Lower leg skin (tissue), 4 donors: ENCODE measurements around the gene HDAC4. TPM values are rescaled to one million over a fixed set of nuclear protein-coding genes. Genes with fewer than 3 reads are reported as not detected.

Experiments
- DNase-seq, 2 donors: peaks; one replicate each; pipeline ENCODE4 v3.0.0-alpha.2; 2019; ENCODE audit warnings: low spot score in 2 of 2
- H3K4me3 ChIP-seq: fragments of 200-600 bp; sonication (generic); 2 replicates; pipeline ENCODE4 v1.5.1; 2017; ENCODE audit warnings: mild to moderate bottlenecking, low read depth; ENCODE audit not compliant: poor library complexity, severe bottlenecking
- CTCF ChIP-seq, 3 donors: fragments of 450-650 bp; IDR thresholded peaks; one replicate each; pipeline ENCODE4 v1.5.1; 2016; ENCODE audit warnings: antibody characterized with exemption in 3 of 3, mild to moderate bottlenecking in 3 of 3, moderate library complexity in 2 of 3
- POLR2A ChIP-seq, 2 donors: fragments of 450-650 bp; IDR thresholded peaks; one replicate each; pipeline ENCODE4 v1.6.1; 2016 to 2017; ENCODE audit warnings: antibody characterized with exemption in 2 of 2, mild to moderate bottlenecking in 1 of 2, moderate library complexity in 1 of 2
- WGBS, 2 donors: methylation state at CpG; one replicate each; pipeline ENCODE4 v1.1.5; 2018; 5-methylcytosine and 5-hydroxymethylcytosine counted together
- intact Hi-C: fragments of 100-400 bp; cut with DNase I; formaldehyde crosslinking; loops from one replicate; pipeline ENCODE4 v1.15.0; 2023; ENCODE audit warnings: low total_unique reads
- total RNA-seq, 4 donors: library from RNA; depleted of rRNA; stranded (reverse); fragments of >200 nt; gene quantifications; one replicate each; pipeline ENCODE4 v1.1.0, GENCODE V29; 2016

HDAC4 gene
- total RNA-seq, 4 donors from 2014 or later, result 27.4 to 85.5 (median 57.9) TPM

DNA sequence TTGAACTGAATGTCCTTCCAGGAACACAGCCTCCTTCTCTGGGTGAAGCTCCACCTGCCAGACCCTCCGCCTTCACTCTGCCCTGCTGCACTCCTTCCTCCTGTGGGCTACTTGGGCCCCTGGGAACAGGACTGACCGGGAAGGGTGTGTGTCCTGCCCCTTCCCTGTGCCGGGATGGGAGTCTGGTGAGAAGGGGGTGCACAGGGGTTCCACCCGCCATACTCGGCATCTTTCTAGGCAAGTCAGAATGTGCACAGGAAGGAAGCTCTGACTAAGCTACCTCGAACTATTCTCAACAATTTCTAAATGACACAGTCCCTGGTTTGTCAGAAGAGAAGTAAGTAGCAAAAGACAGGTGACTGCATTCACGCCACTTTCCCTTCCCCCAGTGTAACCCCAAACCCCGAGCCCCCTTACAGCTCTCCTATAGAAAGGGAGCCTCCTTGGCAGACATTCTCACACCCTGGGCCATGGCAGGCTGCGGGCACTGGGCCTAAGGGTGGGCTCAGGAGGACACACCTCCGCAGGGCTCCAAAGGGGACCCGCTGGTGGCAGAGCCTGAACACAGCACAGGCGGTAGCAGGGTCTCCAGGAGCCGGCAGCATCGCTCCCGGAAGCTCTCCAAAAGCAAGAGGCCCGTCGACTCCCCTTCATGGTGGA lies 184.1 kb downstream of the HDAC4 start:
- no peak overlapping the region for H3K4me3 ChIP-seq
- 79 to 84% methylated on average over 15 to 17 of the region's 17 CpGs for WGBS, 2 donors
- no peak for TF ChIP-seq POLR2A (IDR thresholded peaks at IDR 0.05)
- no peak for TF ChIP-seq CTCF (IDR thresholded peaks at IDR 0.05)
- intact Hi-C loops, result no loop called here
- DNase-seq, result no peak

GRCh38 chr2:239215988-239216613 lies 184.7 kb downstream of the HDAC4 start:
- TF ChIP-seq POLR2A (IDR thresholded peaks at IDR 0.05) (no peak), CTCF (IDR thresholded peaks at IDR 0.05) (no peak)
- 77 to 87% methylated on average over 7 of the region's 7 CpGs for WGBS, 2 donors
- intact Hi-C loops, result no loop called here
- H3K4me3 ChIP-seq, result no peak overlapping the region
- no peak for DNase-seq

DNA sequence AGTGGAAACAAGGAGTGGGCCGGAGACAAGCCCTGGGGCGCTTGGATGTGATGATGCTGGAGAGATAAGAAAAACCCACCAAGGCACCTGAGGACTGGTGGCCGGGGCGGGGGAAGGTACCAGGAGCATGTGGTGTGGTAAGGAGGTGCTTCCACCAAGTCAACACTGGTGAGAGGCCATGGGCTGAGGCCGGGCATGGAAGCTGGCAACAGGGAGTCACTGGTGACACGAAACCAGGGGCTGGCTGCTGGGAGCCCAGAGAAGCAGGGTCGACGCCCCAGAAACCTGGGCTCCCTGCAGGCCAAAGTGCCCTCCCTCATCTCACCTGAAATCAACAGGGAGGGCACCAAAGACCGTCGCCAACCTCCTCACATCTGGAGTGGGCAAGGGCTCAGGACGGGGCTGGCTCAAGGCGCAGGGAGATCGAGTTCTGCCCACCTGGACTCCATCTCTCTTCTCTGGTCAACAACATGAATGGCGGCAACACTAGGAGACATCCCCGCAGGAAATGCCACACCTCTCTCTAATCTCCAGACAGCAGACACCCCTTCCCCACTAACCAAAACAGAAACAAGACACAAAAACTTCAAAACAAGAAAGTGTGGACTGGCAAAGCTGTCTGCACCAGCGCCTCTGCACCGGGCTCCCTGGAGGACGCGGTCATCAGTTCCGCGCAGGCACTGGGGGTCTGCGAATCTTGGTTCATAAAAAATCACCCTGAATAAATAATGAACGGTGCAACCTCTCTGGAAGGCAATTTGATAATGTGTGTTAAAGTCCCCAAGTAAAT lies 185.5 kb downstream of the HDAC4 start:
- WGBS, 2 donors, result 94 to 95% methylated on average over 23 of the region's 23 CpGs
- intact Hi-C loops, result no loop called here
- DNase-seq, result no peak
- H3K4me3 ChIP-seq, result no peak overlapping the region
- no peak for TF ChIP-seq POLR2A (IDR thresholded peaks at IDR 0.05)
- no peak for TF ChIP-seq CTCF (IDR thresholded peaks at IDR 0.05)

- no peak for DNase-seq
- H3K4me3 ChIP-seq, result no peak overlapping the region
- intact Hi-C loops, result no loop called here
- 92 to 96% methylated on average over 9 of the region's 9 CpGs for WGBS, 2 donors
- no peak for TF ChIP-seq POLR2A (IDR thresholded peaks at IDR 0.05)
- TF ChIP-seq CTCF (IDR thresholded peaks at IDR 0.05), result no peak
These were observed 186.1 kb downstream of the HDAC4 start for GRCh38 chr2:239214725-239215124.

DNA sequence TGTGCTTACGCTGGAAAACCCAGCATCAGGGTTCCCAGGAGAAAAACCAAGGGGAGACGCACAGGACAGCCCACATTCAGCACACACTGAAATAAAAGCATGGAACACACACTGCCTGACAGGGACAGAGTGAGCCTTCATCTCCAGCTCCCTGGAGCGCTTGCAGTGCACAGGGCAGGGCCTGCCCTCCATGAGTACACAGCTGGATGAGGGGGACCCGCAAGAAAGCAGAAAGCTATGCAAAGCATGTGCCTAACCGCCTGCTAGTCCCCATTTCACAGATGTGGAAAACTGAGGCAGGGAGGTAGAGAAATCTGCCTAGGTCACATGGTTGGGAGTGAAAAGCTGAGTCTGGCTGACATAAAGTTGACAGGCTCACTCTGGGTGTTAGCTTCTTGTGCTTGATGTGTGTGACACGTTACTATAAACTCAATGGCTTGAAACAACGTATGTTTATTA lies 187.1 kb downstream of the HDAC4 start:
- 97 to 100% methylated on average over 7 of the region's 7 CpGs for WGBS, 2 donors
- no peak overlapping the region for H3K4me3 ChIP-seq
- no peak for DNase-seq
- TF ChIP-seq CTCF (IDR thresholded peaks at IDR 0.05) (no peak), POLR2A (IDR thresholded peaks at IDR 0.05) (no peak)
- intact Hi-C loops, result no loop called here
